NCI-H2196 (cell line): Measurements from ENCODE around the gene CHL1.

Source experiments
- DNase-seq: peaks from one replicate; lab custom pipeline; 2025; ENCODE audit not compliant: unreplicated experiment; lab: John Stamatoyannopoulos, UW

Gene CHL1

DNA sequence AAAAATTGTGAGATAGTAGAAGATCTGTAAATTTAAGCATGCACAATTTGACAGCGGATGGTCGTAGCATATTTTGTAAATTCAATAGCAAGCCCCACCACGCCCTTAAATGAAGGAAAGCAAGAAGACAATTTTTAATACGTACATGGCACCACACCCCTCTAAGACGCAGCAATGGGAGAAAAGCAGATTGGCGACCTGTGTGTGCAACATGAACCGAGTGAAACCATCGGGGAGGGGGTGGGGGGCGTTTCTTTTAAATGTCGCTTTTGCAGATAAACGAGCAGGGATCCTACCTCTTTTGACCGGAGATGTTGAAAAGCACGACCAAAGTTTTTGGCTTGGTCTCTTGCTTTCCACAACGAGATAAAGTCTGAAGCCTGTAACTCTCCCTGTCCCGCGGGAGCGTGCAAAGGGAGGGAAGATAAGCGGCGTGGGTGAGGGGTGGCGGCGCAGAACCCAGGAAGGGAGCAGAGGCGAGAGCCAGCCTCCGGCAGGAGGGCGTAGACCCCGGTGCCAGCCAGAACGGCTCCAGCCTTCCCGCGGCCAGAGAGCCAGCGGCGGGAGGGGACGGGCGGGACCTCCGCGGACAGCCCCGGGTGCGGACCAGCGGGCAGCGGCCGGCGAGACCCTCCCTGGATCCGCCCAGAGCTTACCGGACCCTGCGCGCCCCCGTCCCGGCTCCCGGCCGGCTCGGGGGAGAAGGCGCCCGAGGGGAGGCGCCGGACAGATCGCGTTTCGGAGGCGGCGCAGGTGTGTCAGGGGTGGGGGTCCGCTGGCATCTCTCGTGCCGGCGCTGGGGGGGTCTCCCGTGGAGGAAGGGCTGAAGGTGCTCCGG is at the start of gene CHL1:
TSS of gene CHL1 (plus strand) at position 453 of the 838 bp plus-strand sequence. CDS start 123,014 bp downstream, outside the sequence.
- DNase-seq, result no peak

DNA sequence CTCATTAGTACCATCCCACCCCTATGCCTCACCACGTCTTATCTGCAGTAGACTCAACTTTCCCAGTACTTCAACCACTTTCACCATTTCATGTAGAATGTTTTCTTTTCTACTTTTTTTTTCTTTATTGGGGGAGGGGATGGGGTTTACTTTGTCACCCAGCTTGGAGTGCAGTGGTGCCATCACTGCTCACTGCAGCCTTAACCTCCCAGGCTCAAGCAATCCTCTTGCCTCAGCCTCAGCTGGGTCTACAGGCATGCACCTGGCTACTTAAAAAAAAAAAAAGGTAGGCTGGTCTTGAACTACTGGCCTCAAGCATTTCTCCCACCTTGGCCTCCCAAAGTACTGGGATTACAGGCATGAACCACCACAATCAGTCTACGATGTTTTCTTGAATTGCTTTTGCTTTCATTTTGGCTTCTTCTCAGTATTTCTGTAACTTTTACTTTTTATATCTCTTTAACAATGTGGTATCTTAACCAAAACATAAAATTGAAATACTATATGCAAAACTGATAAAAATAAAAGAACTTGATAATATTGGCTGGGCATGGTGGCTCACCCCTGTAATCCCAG is 44.9 kb upstream of the CHL1 start:
- no peak for DNase-seq

GRCh38 chr3:159974-160373 is 36.6 kb upstream of the CHL1 start:
- DNase-seq, result no peak

DNA sequence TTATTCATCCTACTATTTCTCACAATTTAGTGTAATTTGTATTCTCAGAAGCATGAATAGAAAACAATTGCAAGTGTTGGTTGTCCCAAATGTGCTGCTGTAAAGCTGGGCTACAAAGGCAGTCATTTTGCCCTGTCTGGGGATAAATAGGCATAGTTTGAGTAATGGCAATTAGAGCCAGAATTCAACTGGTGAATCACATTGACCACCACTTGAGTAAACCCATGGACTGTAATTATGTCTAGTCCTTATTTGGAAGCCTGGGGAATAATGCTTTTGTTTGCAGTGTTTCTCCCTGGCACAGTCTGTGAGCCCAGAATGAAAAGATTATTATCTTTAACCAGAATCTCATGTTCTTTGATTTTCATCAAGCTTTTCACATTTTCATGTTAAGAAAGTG is 30.5 kb upstream of the CHL1 start:
- DNase-seq, result no peak

GRCh38 chr3:166799-167198 is 29.8 kb upstream of the CHL1 start:
- no peak for DNase-seq

DNA sequence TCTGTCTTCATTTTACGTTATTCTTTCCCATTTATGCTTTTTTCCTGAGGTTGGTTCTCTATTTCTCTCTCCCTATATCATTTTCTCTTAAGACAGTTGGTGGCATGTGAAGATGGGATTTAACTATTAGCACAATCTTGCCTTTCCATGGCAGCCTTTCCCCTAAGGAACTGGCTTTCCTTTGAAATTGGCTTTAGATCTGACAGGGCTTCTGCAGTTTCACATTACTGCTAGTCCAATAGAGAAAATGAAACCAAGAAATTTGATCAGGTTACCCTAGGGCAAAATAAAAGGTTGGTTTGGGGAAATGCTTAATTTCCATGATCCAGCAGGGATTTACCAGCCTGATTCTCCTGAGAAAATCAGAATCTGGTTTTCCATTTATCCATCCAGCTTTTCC is 22.7 kb upstream of the CHL1 start:
- DNase-seq, result no peak

DNA sequence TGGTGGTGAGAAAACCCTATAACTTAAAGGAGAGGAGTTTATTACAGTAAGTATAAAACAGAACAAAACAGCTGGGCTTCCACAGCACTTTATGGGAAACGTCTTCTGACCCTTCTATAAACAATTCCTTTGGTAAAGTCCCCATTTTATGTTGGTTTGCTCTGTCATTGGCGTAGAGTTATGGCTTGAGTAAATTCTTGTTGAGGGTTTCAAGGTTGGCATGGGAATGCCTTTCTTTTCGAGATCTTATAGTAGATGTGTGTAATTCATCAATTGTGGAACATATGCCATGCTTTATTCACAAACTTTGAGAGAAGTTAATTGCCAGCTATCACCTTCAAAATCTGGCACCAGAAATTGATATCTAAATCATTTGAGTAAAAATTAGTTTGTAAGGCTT is 11.6 kb upstream of the CHL1 start:
- no peak for DNase-seq

GRCh38 chr3:192215-192929 is 4.2 kb upstream of the CHL1 start:
- no peak for DNase-seq

DNA sequence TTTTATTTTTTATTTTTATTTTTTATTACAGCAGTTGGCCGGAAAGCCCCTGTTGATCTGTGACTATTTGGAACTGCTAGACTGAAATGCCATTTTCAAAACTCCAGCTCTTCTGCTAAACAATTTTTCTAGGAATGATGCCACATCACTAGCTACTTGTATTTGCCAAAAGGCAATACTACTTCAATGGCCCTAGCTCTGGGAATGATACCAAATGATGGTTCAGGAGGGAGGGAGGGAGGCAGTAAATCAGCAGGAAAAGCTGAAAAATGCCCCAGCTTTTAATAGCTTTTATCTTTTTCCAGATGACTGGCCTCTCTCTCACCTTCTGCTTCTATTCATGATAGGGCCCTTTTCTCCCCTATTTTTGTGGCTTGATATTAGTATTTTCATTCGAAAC is 2.6 kb upstream of the CHL1 start:
- DNase-seq, result no peak

DNA sequence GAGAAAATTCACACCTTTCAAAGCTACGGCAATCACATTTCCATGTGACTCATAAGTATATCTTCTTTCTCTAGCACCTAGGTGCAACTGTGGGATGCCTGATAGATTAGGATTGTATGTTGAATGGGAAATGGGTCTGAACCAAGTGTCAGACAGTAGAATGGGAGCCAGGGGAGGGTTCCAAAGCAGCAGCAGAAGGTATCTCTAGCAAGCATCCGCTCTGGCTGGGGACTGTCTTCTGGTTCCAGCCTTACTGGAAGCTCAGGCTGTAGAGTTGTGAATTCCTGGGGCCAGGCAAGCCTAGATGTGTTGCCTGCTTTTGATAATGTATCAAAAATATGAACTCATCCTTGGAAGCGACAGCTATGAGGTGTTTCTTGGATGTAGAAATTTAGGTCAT is 2.1 kb upstream of the CHL1 start:
- DNase-seq, result no peak

GRCh38 chr3:195666-196065 is 897 bp upstream of the CHL1 start:
- DNase-seq, result no peak

DNA sequence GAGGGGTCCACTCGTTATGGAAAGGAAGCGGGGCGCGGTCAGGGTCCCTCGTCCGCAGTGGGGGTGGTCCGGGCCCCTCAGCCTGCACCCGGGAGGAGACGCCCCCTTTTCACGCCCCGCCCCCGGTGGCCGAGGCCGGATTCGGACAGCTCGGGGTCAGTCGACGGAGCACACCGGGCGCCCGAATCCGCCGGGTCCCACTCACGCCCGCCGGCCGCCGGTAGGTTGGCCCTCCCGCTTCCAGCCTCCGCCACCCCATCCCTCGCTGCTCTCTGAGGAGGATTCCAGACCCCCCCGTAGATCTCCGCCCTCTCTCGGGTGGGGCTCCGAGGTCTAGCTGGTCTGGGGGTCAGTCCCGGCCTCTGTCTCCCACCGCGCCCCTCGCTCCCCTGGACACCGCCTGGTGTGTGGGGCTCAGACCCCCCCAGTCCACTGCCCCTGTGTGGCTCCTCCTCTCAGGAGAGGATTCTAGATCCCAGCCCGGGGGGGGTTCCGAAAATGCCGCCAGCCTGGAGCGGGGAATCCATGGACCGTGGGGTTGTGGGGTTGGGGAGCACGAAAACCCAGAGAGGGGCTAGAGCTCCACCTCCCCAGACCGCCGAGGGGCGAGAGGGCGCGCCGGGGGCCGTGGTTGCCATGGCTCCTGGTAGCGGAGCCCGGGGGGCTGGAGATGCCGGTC is 725 bp downstream of the CHL1 start:
- no peak for DNase-seq

DNA sequence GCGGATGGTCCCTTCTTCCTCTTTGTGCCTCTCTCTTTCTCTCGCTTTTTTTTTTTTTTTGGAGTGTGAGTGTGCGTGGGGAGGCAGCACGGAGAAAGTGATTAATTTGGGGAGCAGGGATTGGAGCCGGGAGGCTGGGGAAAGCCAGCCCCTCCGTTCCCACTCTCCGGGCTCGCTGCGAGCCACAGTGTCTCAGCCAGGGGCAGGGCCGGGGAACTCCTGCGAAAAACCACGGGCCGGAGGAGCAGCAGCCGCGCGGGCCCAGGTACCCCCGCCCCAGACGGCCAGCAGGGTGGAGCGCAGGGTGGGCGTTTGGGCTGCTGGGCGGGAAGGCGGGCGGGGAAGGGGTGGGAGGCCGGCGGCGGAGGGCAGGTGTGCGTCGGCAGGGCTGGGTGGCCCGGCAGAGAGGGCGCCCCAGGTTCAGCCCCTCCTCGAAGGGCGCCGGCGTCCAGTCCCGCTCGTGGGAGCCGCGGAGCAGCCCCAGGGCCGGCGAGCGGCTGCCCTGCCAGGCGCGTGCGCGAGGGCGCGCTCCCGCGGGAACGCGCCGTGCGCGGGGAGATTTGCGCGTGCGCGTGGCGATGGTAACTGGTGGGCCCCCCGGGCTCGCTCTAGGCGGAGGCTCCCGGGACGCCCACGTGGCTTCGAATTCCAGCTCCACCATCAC is 1.4 kb downstream of the CHL1 start:
- no peak for DNase-seq

DNA sequence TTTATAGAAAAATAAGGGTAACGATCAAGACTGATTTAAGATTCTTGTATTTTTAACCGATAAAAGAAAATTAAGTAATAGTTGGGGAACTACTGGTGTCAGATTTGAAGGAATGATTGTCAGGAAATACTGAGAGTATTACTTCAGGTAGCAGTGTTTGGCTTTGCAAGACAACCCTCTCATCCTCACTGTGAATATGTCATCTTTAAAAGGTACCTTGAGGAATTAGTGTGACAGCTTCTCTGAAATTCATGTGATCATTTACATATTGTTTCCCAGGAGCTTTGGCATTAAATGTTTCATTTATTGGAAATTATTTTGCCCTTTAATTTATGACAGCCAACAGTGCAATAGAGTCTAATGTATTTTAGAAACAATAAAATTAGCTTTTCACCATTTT is 3.3 kb downstream of the CHL1 start:
- DNase-seq, result no peak

GRCh38 chr3:200758-201325 is 4.3 kb downstream of the CHL1 start:
- DNase-seq, result no peak

GRCh38 chr3:204102-204501 is 7.5 kb downstream of the CHL1 start:
- DNase-seq, result no peak

DNA sequence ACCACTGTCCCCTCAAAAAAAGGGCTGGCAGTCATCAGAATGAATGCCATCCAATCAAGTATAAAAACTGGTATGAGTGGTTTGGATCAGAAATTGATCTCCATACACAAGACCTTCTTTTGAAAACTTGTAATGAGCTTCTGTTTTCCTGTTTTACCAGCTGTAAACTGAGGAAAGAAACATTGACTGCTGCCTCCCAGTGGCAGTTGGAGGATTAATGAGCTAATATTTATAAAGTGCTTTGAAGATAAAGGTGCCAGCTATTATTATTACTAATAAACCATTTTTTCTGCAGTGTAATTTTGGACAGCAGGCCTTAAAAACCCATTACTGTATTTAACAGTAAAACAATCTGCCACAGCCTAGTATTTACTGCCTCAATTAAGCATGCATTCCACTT is 11.4 kb downstream of the CHL1 start:
- no peak for DNase-seq

DNA sequence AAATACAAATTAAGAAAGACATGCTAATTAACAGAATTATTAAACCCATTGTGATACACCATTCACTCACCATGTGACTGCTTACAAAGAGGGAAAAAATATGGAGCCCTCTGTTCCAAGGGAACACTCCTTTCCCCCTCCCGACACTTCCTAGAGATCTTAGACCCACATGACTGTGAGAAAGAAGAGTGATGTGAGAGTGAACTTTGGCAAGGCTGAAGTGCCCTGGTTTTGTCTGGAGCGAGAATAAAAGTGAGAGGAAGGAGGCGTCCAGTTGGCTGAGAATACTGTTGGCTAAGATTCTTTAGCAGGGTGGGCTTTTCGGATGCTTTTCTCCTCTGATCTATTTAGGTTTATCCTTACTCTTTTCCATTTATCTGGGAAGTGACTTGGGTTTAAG is 14.1 kb downstream of the CHL1 start:
- DNase-seq, result no peak

DNA sequence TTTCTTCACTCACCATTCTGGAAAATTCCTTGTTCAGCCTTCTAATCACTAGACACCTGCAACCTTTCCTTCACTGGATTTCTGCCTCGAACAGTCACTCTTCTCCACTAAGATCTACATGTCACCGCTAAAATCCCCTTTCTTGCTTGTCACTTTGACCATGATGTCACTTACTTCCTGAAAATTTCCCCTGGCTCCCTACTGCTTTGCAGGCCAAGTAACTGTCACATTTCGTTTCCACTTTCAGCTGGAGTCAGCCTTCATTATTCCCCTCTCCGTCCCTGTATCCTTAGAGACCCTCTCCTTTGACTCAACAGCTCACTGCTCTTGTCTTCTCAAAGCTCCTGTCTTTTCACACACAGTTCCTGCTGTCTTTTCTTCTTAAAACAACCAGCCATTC is 15.9 kb downstream of the CHL1 start:
- no peak for DNase-seq

GRCh38 chr3:217099-217813 is 20.7 kb downstream of the CHL1 start:
- DNase-seq, result no peak
